HEK293 (cell line): ENCODE results near the gene CHRNA4.

Experiments used
- CTCF ChIA-PET: fragments of 350-600 bp; formaldehyde crosslinking; extraction: SDS; loops from one replicate; lab custom pipeline; 2021; ENCODE audit warnings: antibody characterized with exemption; lab: Yijun Ruan, JAX
- POLR2A ChIA-PET: fragments of 300-600 bp; formaldehyde crosslinking; extraction: SDS; loops from one replicate; lab custom pipeline; 2020; ENCODE audit warnings: antibody characterized with exemption, inconsistent platforms; lab: Yijun Ruan, JAX
- H3K27ac ChIP-seq: fragments of 200-500 bp; sonication (Bioruptor generic); 2 replicates; pipeline ENCODE4 v1.5.1; 2014; ENCODE audit warnings: low read depth, low read length, control low read depth, inconsistent platforms; ENCODE audit errors: extremely low read depth
- H3K36me3 ChIP-seq, 2 experiments: fragments of 200-500 bp in 1 of 2; sonication (Bioruptor generic) in 1 of 2; 1 replicate in 1 of 2; 2 replicates in 1 of 2; pipeline ENCODE4 v1.5.1; 2014 to 2017; ENCODE audit warnings: inconsistent platforms in 2 of 2, low read length in 2 of 2; ENCODE audit not compliant: control insufficient read depth in 2 of 2, insufficient read depth in 1 of 2
- H3K4me1 ChIP-seq: fragments of 200-500 bp; sonication (Bioruptor generic); 2 replicates; pipeline ENCODE4 v1.5.1; 2014; ENCODE audit warnings: mild to moderate bottlenecking, low read length, inconsistent platforms; ENCODE audit not compliant: control insufficient read depth, insufficient read depth
- H3K4me3 ChIP-seq: 2 replicates; pipeline ENCODE4 v1.5.1; 2011; ENCODE audit warnings: low read depth, mild to moderate bottlenecking, control low read depth, low read length, moderate library complexity
- H3K9me3 ChIP-seq: fragments of 200-500 bp; sonication (Bioruptor generic); 2 replicates; pipeline ENCODE4 v1.5.1; 2014; ENCODE audit warnings: low read depth, low read length, inconsistent platforms; ENCODE audit not compliant: control insufficient read depth, insufficient read depth
- EGR2 ChIP-seq: fragments of 450-650 bp; formaldehyde crosslinking; IDR thresholded peaks from 2 replicates; pipeline ENCODE4 v1.5.1; 2016; ENCODE audit warnings: low read depth, missing biosample characterization, missing genetic modification characterization
- GLIS1 ChIP-seq: fragments of 450-650 bp; formaldehyde crosslinking; IDR thresholded peaks from 2 replicates; pipeline ENCODE4 v1.5.1; 2016; ENCODE audit warnings: missing biosample characterization, missing genetic modification characterization
- KLF1 ChIP-seq: fragments of 450-650 bp; formaldehyde crosslinking; IDR thresholded peaks from 2 replicates; pipeline ENCODE4 v1.5.1; 2016; ENCODE audit warnings: missing biosample characterization, missing genetic modification characterization
- KLF10 ChIP-seq: fragments of 450-650 bp; IDR thresholded peaks from 2 replicates; pipeline ENCODE4 v1.5.1; 2018; ENCODE audit warnings: missing biosample characterization, mild to moderate bottlenecking, missing genetic modification characterization
- KLF8 ChIP-seq: fragments of 450-650 bp; formaldehyde crosslinking; IDR thresholded peaks from 2 replicates; pipeline ENCODE4 v1.5.1; 2016; ENCODE audit warnings: missing biosample characterization, missing genetic modification characterization
- KLF9 ChIP-seq: fragments of 450-650 bp; formaldehyde crosslinking; IDR thresholded peaks from 2 replicates; pipeline ENCODE4 v1.5.1; 2016; ENCODE audit warnings: missing biosample characterization, missing genetic modification characterization, low read depth
- REPIN1 ChIP-seq: fragments of 450-650 bp; formaldehyde crosslinking; IDR thresholded peaks from 2 replicates; pipeline ENCODE4 v1.5.1; 2017; ENCODE audit warnings: missing biosample characterization, missing genetic modification characterization, low read depth
- ZBTB1 ChIP-seq: fragments of 450-650 bp; formaldehyde crosslinking; IDR thresholded peaks from 2 replicates; pipeline ENCODE4 v1.5.1; 2016; ENCODE audit warnings: missing biosample characterization, missing genetic modification characterization
- ZFHX2 ChIP-seq: fragments of 450-650 bp; formaldehyde crosslinking; conservative IDR thresholded peaks from 2 replicates; pipeline ENCODE4 v1.5.1; 2016; ENCODE audit warnings: missing biosample characterization, missing genetic modification characterization
- ZNF16 ChIP-seq: fragments of 450-650 bp; formaldehyde crosslinking; IDR thresholded peaks from 2 replicates; pipeline ENCODE4 v1.5.1; 2016; ENCODE audit warnings: low read depth, missing biosample characterization, missing genetic modification characterization
- ZNF202 ChIP-seq: fragments of 450-650 bp; formaldehyde crosslinking; IDR thresholded peaks from 2 replicates; pipeline ENCODE4 v1.5.1; 2016; ENCODE audit warnings: missing biosample characterization, missing genetic modification characterization, borderline replicate concordance
- ZNF214 ChIP-seq: fragments of 450-650 bp; formaldehyde crosslinking; IDR thresholded peaks from 2 replicates; pipeline ENCODE4 v1.5.1; 2017; ENCODE audit warnings: missing biosample characterization, mild to moderate bottlenecking, missing genetic modification characterization, borderline replicate concordance
- ZNF221 ChIP-seq: fragments of 450-650 bp; formaldehyde crosslinking; IDR thresholded peaks from 2 replicates; pipeline ENCODE4 v1.5.1; 2017; ENCODE audit warnings: missing biosample characterization, missing genetic modification characterization, borderline replicate concordance
- ZNF239 ChIP-seq: fragments of 450-650 bp; formaldehyde crosslinking; IDR thresholded peaks from 2 replicates; pipeline ENCODE4 v1.5.1; 2016; ENCODE audit warnings: missing biosample characterization, missing genetic modification characterization
- ZNF426 ChIP-seq: fragments of 450-650 bp; formaldehyde crosslinking; IDR thresholded peaks from 2 replicates; pipeline ENCODE4 v1.5.1; 2017; ENCODE audit warnings: missing biosample characterization, missing genetic modification characterization, mild to moderate bottlenecking, inconsistent platforms, moderate library complexity
- ZNF571 ChIP-seq: fragments of 450-650 bp; formaldehyde crosslinking; IDR thresholded peaks from 2 replicates; pipeline ENCODE4 v1.5.0; 2017; ENCODE audit warnings: missing biosample characterization, missing genetic modification characterization
- ZNF658 ChIP-seq: fragments of 450-650 bp; formaldehyde crosslinking; IDR thresholded peaks from 2 replicates; pipeline ENCODE4; 2016; ENCODE audit warnings: missing biosample characterization, missing genetic modification characterization
- ZNF677 ChIP-seq: fragments of 450-650 bp; IDR thresholded peaks from 2 replicates; pipeline ENCODE4 v1.5.0; 2018; ENCODE audit warnings: missing biosample characterization, mild to moderate bottlenecking, missing genetic modification characterization, moderate library complexity
- TF ChIP-seq, protein P1 (sequence below): fragments of 450-650 bp; formaldehyde crosslinking; optimal IDR thresholded peaks from 2 replicates; pipeline ENCODE3; 2016; ENCODE audit warnings: missing biosample characterization, mild to moderate bottlenecking, missing genetic modification characterization
- TF ChIP-seq, protein P2 (sequence below): fragments of 450-650 bp; formaldehyde crosslinking; IDR thresholded peaks from 2 replicates; pipeline ENCODE4 v1.5.1; 2016; ENCODE audit warnings: missing biosample characterization, missing genetic modification characterization
- TF ChIP-seq, protein P3 (sequence below): fragments of 450-650 bp; formaldehyde crosslinking; IDR thresholded peaks from 2 replicates; pipeline ENCODE4 v1.5.1; 2016; ENCODE audit warnings: missing biosample characterization, missing genetic modification characterization
- TF ChIP-seq, protein P4 (sequence below): fragments of 450-650 bp; formaldehyde crosslinking; IDR thresholded peaks from 2 replicates; pipeline ENCODE4 v1.5.1; 2016; ENCODE audit warnings: missing biosample characterization, missing genetic modification characterization, low read depth
- TF ChIP-seq, protein P5 (sequence below): fragments of 450-650 bp; formaldehyde crosslinking; IDR thresholded peaks from 2 replicates; pipeline ENCODE4 v1.5.1; 2016; ENCODE audit warnings: missing biosample characterization, missing genetic modification characterization

Gene CHRNA4

DNA sequence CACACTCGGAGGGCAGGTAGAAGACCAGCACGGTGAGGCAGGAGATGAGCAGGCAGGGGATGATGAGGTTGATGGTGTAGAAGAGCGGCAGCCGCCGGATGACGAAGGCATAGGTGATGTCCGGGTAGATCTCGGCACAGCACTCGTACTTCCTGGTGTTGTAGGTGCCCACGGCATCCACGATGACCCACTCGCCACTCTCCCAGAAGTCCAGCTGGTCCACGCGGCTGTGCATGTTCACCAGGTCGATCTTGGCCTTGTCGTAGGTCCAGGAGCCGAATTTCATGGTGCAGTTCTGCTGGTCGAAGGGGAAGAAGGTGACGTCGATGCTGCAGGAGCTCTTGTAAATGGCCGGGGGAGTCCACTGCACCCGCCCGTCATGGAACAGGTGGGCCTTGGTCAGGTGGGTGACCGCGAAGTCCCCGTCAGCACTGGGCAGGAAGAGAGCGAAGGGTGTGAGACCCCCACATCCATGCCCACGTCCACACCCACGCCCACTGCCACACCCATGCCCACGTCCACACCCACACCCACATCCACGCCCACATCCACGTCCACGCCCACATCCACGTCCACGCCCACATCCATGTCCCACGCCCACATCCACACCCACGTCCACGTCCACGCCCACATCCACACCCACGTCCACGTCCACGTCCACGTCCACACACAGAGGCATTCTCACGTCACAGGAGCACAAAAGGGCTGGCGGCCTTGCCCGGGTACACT lies 10.4 kb downstream of the CHRNA4 start:
- CTCF ChIA-PET, result no interaction called here

DNA sequence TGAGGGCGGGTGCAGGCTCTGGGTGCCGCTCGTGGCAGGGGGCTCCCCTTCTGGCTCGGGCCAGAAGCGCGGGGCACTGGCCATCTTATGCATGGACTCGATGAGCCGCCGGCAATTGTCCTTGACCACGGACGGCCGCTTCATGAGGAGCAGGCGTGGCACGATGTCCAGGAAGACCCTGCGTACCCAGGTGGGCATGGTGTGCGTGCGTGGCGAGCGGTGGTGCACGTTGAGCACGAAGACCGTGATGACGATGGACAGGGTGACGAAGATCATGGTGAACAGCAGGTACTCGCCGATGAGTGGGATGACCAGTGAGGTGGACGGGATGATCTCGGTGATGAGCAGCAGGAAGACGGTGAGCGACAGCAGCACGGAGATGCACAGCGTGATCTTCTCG lies 11.0 kb downstream of the CHRNA4 start:
- H3K27ac ChIP-seq, result no peak overlapping the region
- no peaks in the 10 kb centered on the region for H3K4me1 ChIP-seq
- ChIA-PET POLR2A (no interaction called here), CTCF (no interaction called here)
- no peaks in the 10 kb centered on the region for H3K9me3 ChIP-seq
- H3K4me3 ChIP-seq, result no peak overlapping the region
- no peak for TF ChIP-seq ZNF677 (tag by site-specific recombination)
- TF ChIP-seq ZNF16 (tag by site-specific recombination), result no peak
- TF ChIP-seq, protein P1, sequence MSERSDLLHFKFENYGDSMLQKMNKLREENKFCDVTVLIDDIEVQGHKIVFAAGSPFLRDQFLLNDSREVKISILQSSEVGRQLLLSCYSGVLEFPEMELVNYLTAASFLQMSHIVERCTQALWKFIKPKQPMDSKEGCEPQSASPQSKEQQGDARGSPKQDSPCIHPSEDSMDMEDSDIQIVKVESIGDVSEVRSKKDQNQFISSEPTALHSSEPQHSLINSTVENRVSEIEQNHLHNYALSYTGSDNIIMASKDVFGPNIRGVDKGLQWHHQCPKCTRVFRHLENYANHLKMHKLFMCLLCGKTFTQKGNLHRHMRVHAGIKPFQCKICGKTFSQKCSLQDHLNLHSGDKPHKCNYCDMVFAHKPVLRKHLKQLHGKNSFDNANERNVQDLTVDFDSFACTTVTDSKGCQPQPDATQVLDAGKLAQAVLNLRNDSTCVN (tag by site-specific recombination), result peak; percentile 9
- no peak for TF ChIP-seq ZNF426 (tag by site-specific recombination)
- TF ChIP-seq REPIN1, result no peak
- no peak for TF ChIP-seq KLF10 (tag by site-specific recombination)
- no peaks in the 10 kb centered on the region for H3K36me3 ChIP-seq

More for the DNA sequence above, 10.4 kb downstream of the CHRNA4 start:
- H3K27ac ChIP-seq, result no peak overlapping the region
- POLR2A ChIA-PET, result no interaction called here
- H3K9me3 ChIP-seq, result no peaks in the 10 kb centered on the region
- no peaks in the 10 kb centered on the region for H3K4me1 ChIP-seq
- no peak overlapping the region for H3K4me3 ChIP-seq
- H3K36me3 ChIP-seq, result no peaks in the 10 kb centered on the region
- TF ChIP-seq ZNF214 (tag by site-specific recombination) (no peak), KLF10 (tag by site-specific recombination) (no peak), KLF9 (tag by site-specific recombination) (peak; percentile 80), KLF8 (peak; percentile 99), ZBTB1 (tag by site-specific recombination) (no peak), ZNF202 (tag by site-specific recombination) (no peak), ZNF571 (tag by site-specific recombination) (no peak), GLIS1 (no peak), ZNF221 (tag by site-specific recombination) (no peak), ZNF658 (no peak), EGR2 (tag by site-specific recombination) (peak; percentile 55; the same call in 1 of the 2 replicates), KLF1 (tag by site-specific recombination) (peak; percentile 91), ZNF239 (no peak), ZFHX2 (tag by site-specific recombination) (peak; percentile 55)
- TF ChIP-seq, protein P2, sequence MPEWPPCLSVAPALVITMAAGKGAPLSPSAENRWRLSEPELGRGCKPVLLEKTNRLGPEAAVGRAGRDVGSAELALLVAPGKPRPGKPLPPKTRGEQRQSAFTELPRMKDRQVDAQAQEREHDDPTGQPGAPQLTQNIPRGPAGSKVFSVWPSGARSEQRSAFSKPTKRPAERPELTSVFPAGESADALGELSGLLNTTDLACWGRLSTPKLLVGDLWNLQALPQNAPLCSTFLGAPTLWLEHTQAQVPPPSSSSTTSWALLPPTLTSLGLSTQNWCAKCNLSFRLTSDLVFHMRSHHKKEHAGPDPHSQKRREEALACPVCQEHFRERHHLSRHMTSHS (tag by site-specific recombination), result no peak
- TF ChIP-seq, protein P3, sequence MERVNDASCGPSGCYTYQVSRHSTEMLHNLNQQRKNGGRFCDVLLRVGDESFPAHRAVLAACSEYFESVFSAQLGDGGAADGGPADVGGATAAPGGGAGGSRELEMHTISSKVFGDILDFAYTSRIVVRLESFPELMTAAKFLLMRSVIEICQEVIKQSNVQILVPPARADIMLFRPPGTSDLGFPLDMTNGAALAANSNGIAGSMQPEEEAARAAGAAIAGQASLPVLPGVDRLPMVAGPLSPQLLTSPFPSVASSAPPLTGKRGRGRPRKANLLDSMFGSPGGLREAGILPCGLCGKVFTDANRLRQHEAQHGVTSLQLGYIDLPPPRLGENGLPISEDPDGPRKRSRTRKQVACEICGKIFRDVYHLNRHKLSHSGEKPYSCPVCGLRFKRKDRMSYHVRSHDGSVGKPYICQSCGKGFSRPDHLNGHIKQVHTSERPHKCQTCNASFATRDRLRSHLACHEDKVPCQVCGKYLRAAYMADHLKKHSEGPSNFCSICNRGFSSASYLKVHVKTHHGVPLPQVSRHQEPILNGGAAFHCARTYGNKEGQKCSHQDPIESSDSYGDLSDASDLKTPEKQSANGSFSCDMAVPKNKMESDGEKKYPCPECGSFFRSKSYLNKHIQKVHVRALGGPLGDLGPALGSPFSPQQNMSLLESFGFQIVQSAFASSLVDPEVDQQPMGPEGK (tag by site-specific recombination), result no peak
- TF ChIP-seq, protein P4, sequence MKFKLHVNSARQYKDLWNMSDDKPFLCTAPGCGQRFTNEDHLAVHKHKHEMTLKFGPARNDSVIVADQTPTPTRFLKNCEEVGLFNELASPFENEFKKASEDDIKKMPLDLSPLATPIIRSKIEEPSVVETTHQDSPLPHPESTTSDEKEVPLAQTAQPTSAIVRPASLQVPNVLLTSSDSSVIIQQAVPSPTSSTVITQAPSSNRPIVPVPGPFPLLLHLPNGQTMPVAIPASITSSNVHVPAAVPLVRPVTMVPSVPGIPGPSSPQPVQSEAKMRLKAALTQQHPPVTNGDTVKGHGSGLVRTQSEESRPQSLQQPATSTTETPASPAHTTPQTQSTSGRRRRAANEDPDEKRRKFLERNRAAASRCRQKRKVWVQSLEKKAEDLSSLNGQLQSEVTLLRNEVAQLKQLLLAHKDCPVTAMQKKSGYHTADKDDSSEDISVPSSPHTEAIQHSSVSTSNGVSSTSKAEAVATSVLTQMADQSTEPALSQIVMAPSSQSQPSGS, result no peak
- TF ChIP-seq, protein P1 (tag by site-specific recombination), result peak; percentile 5
- TF ChIP-seq, protein P5, sequence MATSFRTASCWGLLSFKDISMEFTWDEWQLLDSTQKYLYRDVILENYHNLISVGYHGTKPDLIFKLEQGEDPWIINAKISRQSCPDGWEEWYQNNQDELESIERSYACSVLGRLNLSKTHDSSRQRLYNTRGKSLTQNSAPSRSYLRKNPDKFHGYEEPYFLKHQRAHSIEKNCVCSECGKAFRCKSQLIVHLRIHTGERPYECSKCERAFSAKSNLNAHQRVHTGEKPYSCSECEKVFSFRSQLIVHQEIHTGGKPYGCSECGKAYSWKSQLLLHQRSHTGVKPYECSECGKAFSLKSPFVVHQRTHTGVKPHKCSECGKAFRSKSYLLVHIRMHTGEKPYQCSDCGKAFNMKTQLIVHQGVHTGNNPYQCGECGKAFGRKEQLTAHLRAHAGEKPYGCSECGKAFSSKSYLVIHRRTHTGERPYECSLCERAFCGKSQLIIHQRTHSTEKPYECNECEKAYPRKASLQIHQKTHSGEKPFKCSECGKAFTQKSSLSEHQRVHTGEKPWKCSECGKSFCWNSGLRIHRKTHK (tag by site-specific recombination), result no peak
